GM10248 (cell line): Measurements from ENCODE around the gene THAP11.

Experiments
- CTCF ChIA-PET: fragments of 300-600 bp; sonication (Branson Sonifier 250); formaldehyde crosslinking; extraction: SDS; loops from one replicate; lab custom pipeline; 2021; ENCODE audit warnings: antibody characterized with exemption; lab: Yijun Ruan, JAX
- POLR2A ChIA-PET: fragments of 350-650 bp; sonication (Branson Sonifier 250); formaldehyde crosslinking; extraction: SDS; loops from one replicate; lab custom pipeline; 2020; ENCODE audit warnings: antibody characterized with exemption; lab: Yijun Ruan, JAX
- DNase-seq: peaks from one replicate; pipeline ENCODE4 v3.0.0; 2012; ENCODE audit errors: extremely low spot score
- TF ChIP-seq, protein P1 (sequence below): IDR thresholded peaks from 2 replicates; pipeline ENCODE4 v1.5.1; 2012; ENCODE audit warnings: mild to moderate bottlenecking, low read depth; ENCODE audit errors: extremely low read depth, missing control alignments, control extremely low read depth

The THAP11 gene

DNA sequence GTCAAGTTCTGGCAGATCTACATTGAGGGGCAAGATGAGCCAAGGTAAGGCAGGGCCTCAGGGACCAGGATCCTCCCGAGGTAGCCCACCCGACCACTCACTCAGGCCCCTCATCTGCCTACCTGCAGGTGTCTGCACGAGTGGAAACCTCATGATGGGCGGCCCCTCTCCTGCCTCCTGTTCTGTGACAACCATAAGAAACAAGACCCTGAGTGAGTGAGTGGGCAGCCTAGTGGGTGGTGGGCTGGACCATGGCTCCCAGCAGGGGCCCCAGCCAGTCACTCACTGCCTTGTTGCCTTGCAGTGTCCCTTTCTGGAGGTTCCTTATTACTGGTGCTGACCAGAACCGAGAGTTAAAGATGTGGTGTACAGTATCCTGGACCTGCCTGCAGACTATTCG lies 36.1 kb downstream of the THAP11 start:
- no peak for DNase-seq
- POLR2A ChIA-PET: interaction anchor here (0.6 to 1.1 kb wide), 2 partner anchors 15 to 16 kb away, joined by 3 read pairs; partner anchors contain the start of gene PSKH1
- TF ChIP-seq, protein P1, sequence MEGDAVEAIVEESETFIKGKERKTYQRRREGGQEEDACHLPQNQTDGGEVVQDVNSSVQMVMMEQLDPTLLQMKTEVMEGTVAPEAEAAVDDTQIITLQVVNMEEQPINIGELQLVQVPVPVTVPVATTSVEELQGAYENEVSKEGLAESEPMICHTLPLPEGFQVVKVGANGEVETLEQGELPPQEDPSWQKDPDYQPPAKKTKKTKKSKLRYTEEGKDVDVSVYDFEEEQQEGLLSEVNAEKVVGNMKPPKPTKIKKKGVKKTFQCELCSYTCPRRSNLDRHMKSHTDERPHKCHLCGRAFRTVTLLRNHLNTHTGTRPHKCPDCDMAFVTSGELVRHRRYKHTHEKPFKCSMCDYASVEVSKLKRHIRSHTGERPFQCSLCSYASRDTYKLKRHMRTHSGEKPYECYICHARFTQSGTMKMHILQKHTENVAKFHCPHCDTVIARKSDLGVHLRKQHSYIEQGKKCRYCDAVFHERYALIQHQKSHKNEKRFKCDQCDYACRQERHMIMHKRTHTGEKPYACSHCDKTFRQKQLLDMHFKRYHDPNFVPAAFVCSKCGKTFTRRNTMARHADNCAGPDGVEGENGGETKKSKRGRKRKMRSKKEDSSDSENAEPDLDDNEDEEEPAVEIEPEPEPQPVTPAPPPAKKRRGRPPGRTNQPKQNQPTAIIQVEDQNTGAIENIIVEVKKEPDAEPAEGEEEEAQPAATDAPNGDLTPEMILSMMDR: no peak
- CTCF ChIA-PET: interaction anchor here (1.3 to 1.5 kb wide), 3 partner anchors 11 to 162 kb away, joined by 3 to 5 read pairs (median 4); no protein-coding TSS in a partner anchor

DNA sequence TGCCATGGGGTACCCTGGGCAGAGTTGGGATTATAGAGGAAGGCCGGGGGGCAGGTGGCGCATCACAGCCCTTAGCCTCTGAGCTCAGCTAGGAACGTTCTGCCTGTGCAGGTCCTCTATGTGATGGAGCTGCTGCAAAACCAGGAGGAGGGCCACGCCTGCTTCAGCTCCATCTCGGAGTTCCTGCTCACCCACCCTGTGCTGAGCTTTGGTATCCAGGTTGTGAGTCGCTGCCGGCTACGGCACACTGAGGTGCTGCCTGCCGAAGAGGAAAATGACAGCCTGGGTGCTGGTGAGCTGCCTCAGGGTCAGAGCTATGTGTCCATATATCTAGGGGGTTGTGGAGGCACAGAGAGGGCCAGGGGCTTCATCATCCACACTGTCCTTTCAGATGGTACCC lies 36.7 kb downstream of the THAP11 start:
- no peak for DNase-seq
- ChIA-PET CTCF (interaction anchor here (1.3 to 1.5 kb wide), 3 partner anchors 11 to 162 kb away, joined by 3 to 5 read pairs (median 4); no protein-coding TSS in a partner anchor), POLR2A (interaction anchor here (0.6 to 1.1 kb wide), 2 partner anchors 14 to 17 kb away, joined by 3 read pairs; partner anchors contain the start of gene PSKH1)
- TF ChIP-seq, protein P1: no peak

DNA sequence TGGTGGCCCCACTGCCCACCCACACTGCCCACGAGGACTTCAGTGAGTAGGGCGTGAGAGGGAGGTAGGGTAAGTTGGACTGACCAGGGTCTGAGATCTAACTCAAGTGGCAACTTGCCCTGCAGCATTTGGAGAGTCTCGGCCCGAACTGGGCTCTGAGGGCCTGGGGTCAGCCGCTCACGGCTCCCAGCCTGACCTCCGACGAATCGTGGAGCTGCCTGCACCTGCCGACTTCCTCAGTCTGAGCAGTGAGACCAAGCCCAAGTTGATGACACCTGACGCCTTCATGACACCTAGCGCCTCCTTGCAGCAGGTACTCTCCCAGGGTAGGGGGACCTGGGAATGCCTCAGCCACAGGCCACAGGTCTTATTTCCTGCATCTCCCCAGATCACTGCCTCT lies 37.3 kb downstream of the THAP11 start:
- ChIA-PET POLR2A (interaction anchor here (1.1 kb wide), 1 partner anchor 18 kb away, joined by 3 read pairs; no protein-coding TSS in a partner anchor), CTCF (interaction anchor here (0.9 to 1.5 kb wide), 4 partner anchors 10 to 161 kb away, joined by 3 to 5 read pairs (median 4); no protein-coding TSS in a partner anchor)
- TF ChIP-seq, protein P1: no peak
- DNase-seq: no peak

DNA sequence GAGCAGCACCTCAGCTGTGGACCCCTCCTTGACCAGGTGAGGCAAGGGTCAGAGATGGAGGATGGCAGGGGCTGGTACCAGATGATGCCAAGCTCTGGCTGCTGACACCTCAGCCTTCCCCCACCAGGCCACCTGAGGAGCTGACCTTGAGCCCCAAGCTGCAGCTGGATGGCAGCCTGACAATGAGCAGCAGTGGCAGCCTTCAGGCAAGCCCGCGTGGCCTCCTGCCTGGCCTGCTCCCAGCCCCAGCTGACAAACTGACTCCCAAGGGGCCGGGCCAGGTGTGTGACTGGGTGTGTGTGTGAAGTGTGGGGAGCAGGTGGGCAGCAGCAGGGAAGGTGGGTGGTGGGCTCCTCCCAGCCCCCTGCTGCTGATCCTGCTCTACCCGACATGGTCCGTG lies 37.8 kb downstream of the THAP11 start:
- POLR2A ChIA-PET: no interaction called here
- CTCF ChIA-PET: interaction anchor here (0.9 to 1.5 kb wide), 2 partner anchors 10 to 13 kb away, joined by 3 to 4 read pairs; no protein-coding TSS in a partner anchor
- TF ChIP-seq, protein P1: no peak
- no peak for DNase-seq

DNA sequence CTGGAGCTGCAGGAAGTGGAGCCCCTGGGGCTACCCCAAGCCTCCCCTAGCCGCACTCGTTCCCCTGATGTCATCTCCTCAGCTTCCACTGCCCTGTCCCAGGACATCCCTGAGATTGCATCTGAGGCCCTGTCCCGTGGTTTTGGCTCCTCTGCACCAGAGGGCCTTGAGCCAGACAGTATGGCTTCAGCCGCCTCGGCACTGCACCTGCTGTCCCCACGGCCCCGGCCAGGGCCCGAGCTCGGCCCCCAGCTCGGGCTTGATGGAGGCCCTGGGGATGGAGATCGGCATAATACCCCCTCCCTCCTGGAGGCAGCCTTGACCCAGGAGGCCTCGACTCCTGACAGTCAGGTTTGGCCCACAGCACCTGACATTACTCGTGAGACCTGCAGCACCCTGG lies 38.5 kb downstream of the THAP11 start:
- TF ChIP-seq, protein P1: no peak
- DNase-seq: no peak
- CTCF ChIA-PET: interaction anchor here (0.9 kb wide), 1 partner anchor 13 kb away, joined by 3 read pairs; no protein-coding TSS in a partner anchor
- POLR2A ChIA-PET: no interaction called here

DNA sequence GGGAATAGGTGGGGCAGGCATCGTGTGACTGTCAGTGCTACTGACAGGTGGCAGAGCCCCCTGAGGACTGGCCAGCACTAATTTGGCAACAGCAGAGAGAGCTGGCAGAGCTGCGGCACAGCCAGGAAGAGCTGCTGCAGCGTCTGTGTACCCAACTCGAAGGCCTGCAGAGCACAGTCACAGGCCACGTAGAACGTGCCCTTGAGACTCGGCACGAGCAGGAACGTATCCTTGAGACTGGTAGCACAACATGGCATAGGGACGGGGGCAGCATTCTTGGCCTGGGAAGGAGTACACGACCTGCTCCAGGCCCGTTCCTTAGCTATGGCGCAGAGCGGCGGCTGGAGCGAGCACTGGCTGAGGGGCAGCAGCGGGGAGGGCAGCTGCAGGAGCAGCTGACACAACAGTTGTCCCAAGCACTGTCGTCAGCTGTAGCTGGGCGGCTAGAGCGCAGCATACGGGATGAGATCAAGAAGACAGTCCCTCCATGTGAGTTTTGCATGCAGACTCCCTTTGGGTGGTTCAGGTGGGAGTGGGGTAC lies 39.6 kb downstream of the THAP11 start:
- TF ChIP-seq, protein P1: no peak
- POLR2A ChIA-PET: interaction anchor here (0.9 kb wide), 1 partner anchor 11 kb away, joined by 4 read pairs; the partner anchor contains the start of gene PSKH1
- DNase-seq: no peak
- CTCF ChIA-PET: interaction anchor here (1.0 to 5.7 kb wide), 15 partner anchors 7 to 210 kb away, joined by 3 to 72 read pairs (median 12); partner anchors contain the start of genes DDX28, DUS2, EDC4 and PSKH1
